ENCODE results near the gene FRMPD4.

DNA sequence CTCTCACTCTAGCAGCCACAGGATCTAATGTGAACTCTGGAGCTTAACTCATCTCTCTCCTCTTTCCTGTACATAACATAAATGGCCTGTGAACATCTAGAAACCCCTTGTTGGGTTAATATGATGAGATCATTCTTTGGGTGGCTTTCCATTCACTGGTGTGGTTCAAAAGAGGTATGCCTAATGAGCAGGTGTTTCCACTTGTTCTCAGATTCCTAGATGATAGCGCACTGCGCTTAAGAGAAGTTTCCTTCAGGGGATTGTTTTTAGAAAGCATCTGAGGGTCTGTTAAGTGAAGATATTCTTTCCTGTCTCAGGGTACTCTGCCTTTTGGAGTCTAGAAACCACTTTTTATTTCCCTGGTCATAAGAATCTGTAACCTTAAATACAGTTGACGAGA lies 32.5 kb downstream of the FRMPD4 start:
- TF ChIP-seq CTCF (IDR thresholded peaks at IDR 0.05; ENCODE audit: insufficient read depth, low read depth, low read length) (no peak), EZH2 (IDR thresholded peaks at IDR 0.05; ENCODE audit: insufficient read depth, low read length) (no peak)

Measured in astrocyte (in vitro differentiated cells and primary cell).